H9 (cell line): ENCODE data around the gene PROC. TPM values are rescaled to one million over a fixed set of nuclear protein-coding genes. Genes with fewer than 3 reads are reported as not detected.

Source experiments
- DNase-seq: peaks from one replicate; pipeline ENCODE4 v3.0.0-alpha.2; 2017
- H2AFZ ChIP-seq: one replicate; pipeline ENCODE4 v1.6.1; 2013; ENCODE audit warnings: mild to moderate bottlenecking, low read length, control low read depth, moderate library complexity
- H2AK5ac ChIP-seq: 2 replicates; pipeline ENCODE4 v1.6.1; 2013; ENCODE audit warnings: low read length, control low read depth, mixed read lengths; ENCODE audit not compliant: insufficient read length
- H2BK120ac ChIP-seq: one replicate; pipeline ENCODE4 v1.6.1; 2013; ENCODE audit warnings: low read depth, mild to moderate bottlenecking, low read length, control low read depth, inconsistent platforms; ENCODE audit not compliant: poor library complexity, severe bottlenecking
- H2BK12ac ChIP-seq: 2 replicates; pipeline ENCODE4 v1.6.1; 2013; ENCODE audit warnings: low read length, control low read depth, mixed read lengths, low read depth; ENCODE audit not compliant: insufficient read length
- H2BK15ac ChIP-seq: 2 replicates; pipeline ENCODE4 v1.6.1; 2013; ENCODE audit warnings: low read depth, low read length, control low read depth
- H2BK20ac ChIP-seq: one replicate; pipeline ENCODE4 v1.6.1; 2013; ENCODE audit warnings: low read depth, mild to moderate bottlenecking, low read length, control low read depth, inconsistent platforms; ENCODE audit not compliant: poor library complexity, severe bottlenecking
- H2BK5ac ChIP-seq: 2 replicates; pipeline ENCODE4 v1.6.1; 2013; ENCODE audit warnings: low read length, control low read depth, mixed read lengths; ENCODE audit not compliant: insufficient read length
- H3K14ac ChIP-seq: 2 replicates; pipeline ENCODE4 v1.6.1; 2013; ENCODE audit warnings: low read length, control low read depth; ENCODE audit not compliant: insufficient read depth
- H3K18ac ChIP-seq: 2 replicates; pipeline ENCODE4 v1.6.1; 2013; ENCODE audit warnings: low read depth, mild to moderate bottlenecking, mixed read lengths, low read length, control low read depth; ENCODE audit not compliant: insufficient read length
- H3K23ac ChIP-seq: 2 replicates; pipeline ENCODE4 v1.6.1; 2013; ENCODE audit warnings: low read length, control low read depth, mixed read lengths, low read depth; ENCODE audit not compliant: insufficient read length
- H3K23me2 ChIP-seq: 2 replicates; pipeline ENCODE4 v1.6.1; 2013; ENCODE audit warnings: low read depth, mild to moderate bottlenecking, mixed read lengths, low read length, control low read depth; ENCODE audit not compliant: insufficient read length, poor library complexity, severe bottlenecking
- H3K27ac ChIP-seq: 2 replicates; pipeline ENCODE4 v1.5.1; 2013; ENCODE audit warnings: low read length, control low read depth, mixed read lengths, low read depth; ENCODE audit not compliant: insufficient read length
- H3K27me3 ChIP-seq: 2 replicates; pipeline ENCODE4 v1.6.1; 2013; ENCODE audit warnings: low read length, control low read depth, inconsistent platforms; ENCODE audit not compliant: insufficient read depth
- H3K4ac ChIP-seq: 2 replicates; pipeline ENCODE4 v1.6.1; 2013; ENCODE audit warnings: low read depth, mild to moderate bottlenecking, control low read depth, inconsistent platforms, low read length, moderate library complexity
- H3K4me1 ChIP-seq: 2 replicates; pipeline ENCODE4 v1.6.1; 2013; ENCODE audit warnings: low read length, control low read depth, inconsistent platforms; ENCODE audit not compliant: insufficient read depth
- H3K4me2 ChIP-seq: 2 replicates; pipeline ENCODE4 v1.6.1; 2013; ENCODE audit warnings: low read length, control low read depth, mixed read lengths; ENCODE audit not compliant: insufficient read length, insufficient read depth
- H3K56ac ChIP-seq: 2 replicates; pipeline ENCODE4 v1.6.1; 2013; ENCODE audit warnings: low read depth, mild to moderate bottlenecking, mixed read lengths, low read length, control low read depth; ENCODE audit not compliant: insufficient read length
- H3K79me1 ChIP-seq: 2 replicates; pipeline ENCODE4 v1.6.1; 2013; ENCODE audit warnings: low read depth, mild to moderate bottlenecking, moderate library complexity, low read length, control low read depth, inconsistent platforms; ENCODE audit not compliant: insufficient read depth, poor library complexity, severe bottlenecking
- H3K79me2 ChIP-seq: 2 replicates; pipeline ENCODE4 v1.6.1; 2013; ENCODE audit warnings: low read length, control low read depth, inconsistent platforms; ENCODE audit not compliant: insufficient read depth
- H3K9ac ChIP-seq: 2 replicates; pipeline ENCODE4 v1.6.1; 2013; ENCODE audit warnings: low read length, control low read depth, mixed read lengths; ENCODE audit not compliant: insufficient read length; ENCODE audit errors: extremely low read depth
- H3K9me3 ChIP-seq: one replicate; pipeline ENCODE4 v1.6.1; 2013; ENCODE audit warnings: low read depth, low read length, inconsistent platforms; ENCODE audit not compliant: control insufficient read depth
- H3T11ph ChIP-seq: one replicate; pipeline ENCODE4 v1.6.1; 2013; ENCODE audit warnings: mild to moderate bottlenecking, low read length, control low read depth, inconsistent platforms
- H4K20me1 ChIP-seq: one replicate; pipeline ENCODE4 v1.6.1; 2013; ENCODE audit not compliant: control insufficient read depth, insufficient read length, insufficient read depth
- H4K5ac ChIP-seq: 2 replicates; pipeline ENCODE4 v1.6.1; 2013; ENCODE audit warnings: low read depth, mild to moderate bottlenecking, mixed read lengths, low read length, control low read depth; ENCODE audit not compliant: insufficient read length
- H4K8ac ChIP-seq: replicated peaks from 2 replicates; pipeline ENCODE4 v1.6.1; 2013; ENCODE audit warnings: low read length, control low read depth, mixed read lengths, low read depth; ENCODE audit not compliant: insufficient read length
- H4K91ac ChIP-seq: 2 replicates; pipeline ENCODE4 v1.6.1; 2013; ENCODE audit warnings: low read depth, mild to moderate bottlenecking, moderate library complexity, mixed read lengths, low read length, control low read depth; ENCODE audit not compliant: insufficient read length
- H3K27ac Mint-ChIP-seq, 3 experiments: 2 replicates in 2 of 3; 3 replicates in 1 of 3; pipeline ENCODE4 v1.8.0; 2020 to 2021; ENCODE audit warnings: mixed read lengths in 3 of 3, mild to moderate bottlenecking in 1 of 3, moderate library complexity in 1 of 3
- H3K27me3 Mint-ChIP-seq: 2 replicates; pipeline ENCODE4 v1.8.0; 2021; ENCODE audit warnings: low read depth, mild to moderate bottlenecking, moderate library complexity, mixed read lengths
- H3K36me3 Mint-ChIP-seq, 3 experiments: 2 replicates in 2 of 3; 3 replicates in 1 of 3; pipeline ENCODE4 v1.8.0; 2020 to 2021; ENCODE audit warnings: low read depth in 3 of 3, mixed read lengths in 3 of 3; ENCODE audit not compliant: insufficient read depth in 1 of 3
- H3K4me1 Mint-ChIP-seq, 2 experiments: 2 replicates each; pipeline ENCODE4 v1.8.0; 2020; ENCODE audit warnings: mixed read lengths in 2 of 2
- H3K4me3 Mint-ChIP-seq, 2 experiments: 2 replicates in 1 of 2; 3 replicates in 1 of 2; pipeline ENCODE4 v1.8.0; 2020 to 2021; ENCODE audit warnings: mild to moderate bottlenecking in 2 of 2, mixed read lengths in 2 of 2, moderate library complexity in 1 of 2
- H3K9me3 Mint-ChIP-seq, 2 experiments: 2 replicates in 1 of 2; 3 replicates in 1 of 2; pipeline ENCODE4 v1.8.0; 2020; ENCODE audit warnings: mild to moderate bottlenecking in 2 of 2, mixed read lengths in 2 of 2, moderate library complexity in 1 of 2
- CTCF ChIP-seq: fragments of 200-600 bp; sonication (generic); conservative IDR thresholded peaks from 3 replicates; pipeline ENCODE4 v1.8.0; 2021; ENCODE audit warnings: antibody characterized with exemption, mild to moderate bottlenecking
- WGBS: extraction: QIAGEN DNeasy Blood & Tissue Kit; methylation state at CpG from one replicate; pipeline ENCODE4 v1.1.7; 2013; ENCODE audit warnings: missing lambda C conversion rate, low lambda C conversion rate, mixed read lengths; ENCODE audit not compliant: insufficient read length; ENCODE audit errors: extremely low coverage; 5-methylcytosine and 5-hydroxymethylcytosine counted together
- total RNA-seq: library from RNA; stranded (reverse); gene quantifications from 2 replicates; pipeline ENCODE4 v1.2.1, GENCODE V29; 2021

The PROC gene
- total RNA-seq, 1 experiment from 2014 or later, result 0.61 TPM

DNA sequence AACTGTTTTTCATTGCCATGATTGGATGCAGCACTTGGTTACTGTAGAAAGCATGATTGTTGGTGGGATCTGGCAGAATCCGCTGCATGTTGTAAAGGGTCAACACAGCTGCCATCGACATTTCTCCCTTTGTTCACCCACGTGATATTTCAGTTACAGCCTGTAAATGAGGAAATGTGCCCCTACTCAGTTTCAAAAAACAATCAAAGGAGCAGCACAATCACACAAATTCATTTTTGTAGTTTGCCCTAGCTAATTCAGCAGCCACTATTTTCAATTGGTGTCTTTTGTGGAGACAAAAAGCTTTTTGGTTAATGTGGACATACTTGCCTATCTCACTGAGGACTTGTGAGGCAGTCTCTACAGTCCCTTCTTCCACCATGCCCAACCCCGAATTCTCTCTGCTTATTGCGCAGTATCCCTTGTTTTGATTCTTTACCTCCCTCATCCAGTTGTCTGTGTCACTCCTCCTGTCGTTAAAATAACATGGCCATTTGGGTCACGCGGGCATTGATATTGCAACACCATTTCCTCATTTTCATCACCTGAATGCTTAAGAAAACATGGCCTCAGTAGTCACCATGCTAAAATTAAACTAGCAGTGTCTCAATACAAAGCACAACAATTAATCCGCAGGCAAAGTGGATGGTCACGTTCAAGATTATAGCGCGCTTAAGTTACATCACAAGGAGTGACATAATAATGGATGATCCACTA lies 6.4 kb upstream of the PROC start:
- H3T11ph ChIP-seq, result no peak overlapping the region
- no peak overlapping the region for H3K4me3 Mint-ChIP-seq
- H3K9me3 ChIP-seq, result no peaks in the 10 kb centered on the region
- no peaks in the 10 kb centered on the region for H4K20me1 ChIP-seq
- TF ChIP-seq CTCF, result no peak
- no peaks in the 10 kb centered on the region for H3K79me2 ChIP-seq
- no peak overlapping the region for H3K27ac Mint-ChIP-seq
- H3K9me3 Mint-ChIP-seq, result peaks cover 4% of the 10 kb centered on the region in 2 experiments; a peak in 3 of 5 replicates
- no peak overlapping the region for H3K18ac ChIP-seq
- no peak overlapping the region for H3K27ac ChIP-seq
- no peak overlapping the region for H2AK5ac ChIP-seq
- no peak overlapping the region for H3K14ac ChIP-seq
- no peak overlapping the region for H2BK12ac ChIP-seq
- H3K36me3 Mint-ChIP-seq, result peaks cover 0 to 16% (median 4%) of the 10 kb centered on the region in 3 experiments; a peak in 3 of 7 replicates
- peaks cover 2% of the 10 kb centered on the region for H3K4me1 ChIP-seq
- H3K27me3 ChIP-seq, result peaks cover under 1% of the 10 kb centered on the region; the same call in 1 of the 2 replicates
- H2BK15ac ChIP-seq, result no peak overlapping the region
- no peak overlapping the region for H4K91ac ChIP-seq
- H3K56ac ChIP-seq, result no peak overlapping the region
- peaks cover 10 to 11% of the 10 kb centered on the region in 2 experiments for H3K4me1 Mint-ChIP-seq
- peaks cover 37% of the 10 kb centered on the region for H3K27me3 Mint-ChIP-seq
- DNase-seq, result no peak
- WGBS, result no CpG with 5 or more reads among the region's 12 CpGs
- H3K23me2 ChIP-seq, result peaks cover 9% of the 10 kb centered on the region
- H2BK20ac ChIP-seq, result no peak overlapping the region
- no peak overlapping the region for H4K5ac ChIP-seq
- no peak overlapping the region for H3K4me2 ChIP-seq
- no peak overlapping the region for H3K9ac ChIP-seq
- H2AFZ ChIP-seq, result no peak overlapping the region
- no peak overlapping the region for H4K8ac ChIP-seq
- H3K23ac ChIP-seq, result no peak overlapping the region
- no peak overlapping the region for H3K4ac ChIP-seq
- no peak overlapping the region for H2BK120ac ChIP-seq
- H3K79me1 ChIP-seq, result no peaks in the 10 kb centered on the region
- H2BK5ac ChIP-seq, result no peak overlapping the region
